CD4-positive, alpha-beta T cell treated with Interleukin-2 at 100 ng/mL for 4 hours (primary cell): Measurements from ENCODE around the gene STK32C.

Experiments used
- DNase-seq: peaks from one replicate; pipeline ENCODE4 v3.0.0-alpha.2; 2020; ENCODE audit warnings: low spot score

The STK32C gene

GRCh38 chr10:132247943-132248342, 59.8 kb downstream of the STK32C start:
- no peak for DNase-seq

DNA sequence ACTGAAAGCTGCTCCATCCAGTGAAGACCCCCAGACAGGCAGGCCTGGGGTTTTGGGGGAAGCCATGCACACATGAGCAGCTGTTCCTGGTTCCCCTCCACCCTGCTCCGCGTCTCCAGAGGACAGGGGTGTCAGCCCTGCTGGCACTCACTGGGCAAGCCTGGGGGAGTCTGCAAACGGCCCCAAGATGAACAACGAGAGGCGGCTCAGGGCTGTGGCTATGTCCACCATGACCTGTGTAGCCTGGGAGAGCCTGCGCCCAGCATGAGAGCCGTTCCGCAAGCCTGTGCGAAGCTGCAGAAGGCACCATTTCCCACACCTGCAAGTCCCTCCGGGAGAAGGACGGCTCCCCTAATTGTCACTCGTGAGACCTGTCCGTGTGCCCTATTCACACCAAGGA, 61.5 kb downstream of the STK32C start:
- DNase-seq, result no peak

DNA sequence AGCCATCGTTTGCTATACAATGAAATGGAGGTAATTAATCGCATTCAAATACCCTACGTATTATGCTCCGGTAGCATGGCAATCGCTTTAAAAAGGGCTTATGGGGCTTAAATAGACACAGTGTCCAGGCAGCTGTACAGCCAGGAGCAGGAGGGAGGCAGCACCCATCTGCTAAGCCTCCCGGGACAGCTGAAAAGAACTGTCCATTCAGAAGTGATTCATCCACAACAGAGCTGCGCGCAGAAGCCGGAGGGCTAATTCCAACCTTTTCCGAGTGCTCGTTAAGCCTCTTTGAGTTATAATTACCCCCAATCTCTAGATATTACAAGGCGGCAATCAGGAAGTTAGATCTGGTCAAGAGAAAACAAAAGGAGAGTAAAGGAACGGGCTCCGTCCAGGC, 62.7 kb downstream of the STK32C start:
- DNase-seq, result no peak

DNA sequence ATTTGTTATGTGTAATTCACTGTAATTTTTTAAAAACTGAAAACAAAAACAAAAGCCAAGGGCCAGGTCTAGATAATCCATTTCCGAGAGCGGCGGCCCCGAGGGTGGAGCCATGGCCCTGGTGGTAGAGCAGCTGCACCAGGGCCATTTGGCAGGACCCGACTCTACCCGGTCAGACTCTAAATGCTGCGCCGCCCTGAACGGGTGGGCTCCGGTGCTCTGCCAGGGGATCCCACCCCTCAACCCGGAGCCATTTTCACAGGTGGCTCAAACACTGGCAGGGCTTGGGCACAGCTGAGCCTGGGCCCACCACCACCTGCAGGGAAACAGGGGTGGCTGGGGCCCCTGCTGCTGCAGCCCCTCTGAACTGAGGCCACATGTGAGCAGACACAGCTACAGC, 64.1 kb downstream of the STK32C start:
- DNase-seq, result no peak

- no peak for DNase-seq
Observed at GRCh38 chr10:132243141-132243540, 64.6 kb downstream of the STK32C start.

DNA sequence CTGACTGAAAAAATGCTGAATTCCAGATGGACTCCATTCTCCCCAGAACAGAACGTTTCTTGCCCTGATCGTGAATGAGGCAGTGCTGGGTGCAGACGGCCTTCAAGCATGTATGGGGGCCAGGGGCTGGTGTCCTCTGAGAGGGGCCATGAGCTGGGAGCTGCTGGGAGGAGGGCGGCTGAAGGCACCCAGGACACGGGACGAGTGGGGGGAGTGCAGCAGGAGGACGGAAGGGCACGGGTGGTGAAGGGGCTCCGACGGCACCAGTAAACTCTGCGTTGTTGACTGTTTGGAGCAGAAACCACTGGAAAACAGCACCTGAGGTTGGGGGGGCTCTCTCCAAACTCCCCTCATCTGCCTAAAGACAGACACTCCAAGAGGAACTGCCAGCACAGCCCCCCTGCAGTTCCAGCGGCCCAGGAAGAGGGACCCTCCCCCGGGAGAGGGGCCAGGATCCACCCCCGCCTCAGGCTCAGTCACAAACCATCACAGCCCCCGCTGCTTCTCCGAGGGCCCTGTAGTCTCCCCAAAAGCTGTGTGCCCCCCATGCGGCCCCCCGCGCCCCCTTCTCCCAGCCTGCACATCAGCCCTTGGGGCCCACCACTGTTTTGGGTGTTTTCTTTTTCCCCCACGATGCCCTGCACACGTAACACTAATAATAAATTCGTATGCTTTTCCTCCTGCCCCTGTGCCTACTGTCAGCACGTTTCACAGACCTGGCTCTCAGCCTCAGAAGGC, 65.5 kb downstream of the STK32C start:
- no peak for DNase-seq

GRCh38 chr10:132241496-132241895, 66.3 kb downstream of the STK32C start:
- no peak for DNase-seq

DNA sequence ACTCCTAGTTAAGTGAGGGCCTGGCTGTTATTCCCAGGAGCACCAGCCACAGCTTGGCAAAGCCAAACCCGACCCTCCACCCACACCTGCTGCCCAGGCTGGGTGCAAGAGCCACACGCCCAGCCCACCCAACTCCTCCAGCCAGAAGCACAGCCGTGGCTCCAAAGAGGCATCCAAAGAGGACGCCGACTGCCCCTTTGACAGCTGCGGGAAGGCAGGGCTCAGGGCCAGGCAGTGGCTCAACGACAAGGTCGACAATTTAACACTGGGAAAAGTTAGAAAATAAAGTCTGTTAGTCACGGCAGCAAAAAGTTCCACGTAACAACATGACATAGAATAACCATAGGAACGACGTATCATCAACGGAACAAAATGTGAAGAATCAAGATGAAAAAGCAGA, 66.7 kb downstream of the STK32C start:
- no peak for DNase-seq

GRCh38 chr10:132240581-132240980, 67.2 kb downstream of the STK32C start:
- DNase-seq, result no peak

GRCh38 chr10:132240156-132240555, 67.6 kb downstream of the STK32C start:
- DNase-seq, result no peak

DNA sequence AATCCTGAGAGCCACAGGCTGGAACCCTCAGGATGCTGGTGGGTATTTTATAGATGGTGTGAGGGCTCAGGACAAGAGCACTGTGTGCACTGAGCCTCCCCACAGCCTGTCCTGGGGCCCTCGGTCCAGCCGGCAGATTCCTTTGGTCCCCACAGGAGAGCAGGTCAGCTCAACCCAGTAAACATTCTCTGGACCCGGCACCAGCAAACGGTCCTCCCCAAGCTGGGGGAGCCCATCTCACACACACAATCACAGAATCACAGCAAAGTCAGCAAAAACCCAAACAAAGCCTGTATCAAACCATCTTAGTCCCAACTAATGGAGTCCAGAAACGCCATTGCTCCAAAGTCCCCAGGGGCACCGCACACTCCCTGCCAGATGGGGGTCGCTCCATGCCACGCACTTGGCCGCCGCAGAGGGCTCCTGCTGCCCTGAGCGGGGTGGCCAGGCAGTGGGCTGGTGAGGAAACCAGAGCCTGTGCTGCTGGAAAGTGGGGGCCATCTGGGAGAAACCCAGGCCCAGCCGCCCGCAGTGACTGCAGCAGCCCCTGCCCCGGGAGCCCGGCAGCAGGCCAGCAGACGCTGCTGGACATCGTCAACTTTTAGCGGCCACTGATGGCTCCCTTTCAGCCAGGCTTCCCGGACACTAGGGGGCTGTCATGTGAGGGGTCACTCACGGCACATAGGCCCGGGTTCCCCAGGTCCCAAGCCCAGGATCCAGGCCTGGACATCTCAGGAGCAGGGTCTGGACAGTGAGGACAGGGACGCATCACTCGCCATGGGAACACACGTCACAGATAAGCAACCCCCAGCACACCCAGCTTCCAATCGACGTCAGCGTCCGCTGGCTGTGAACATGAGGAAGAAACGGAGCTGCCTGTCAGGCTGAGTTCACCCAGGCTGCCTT, 68.4 kb downstream of the STK32C start:
- no peak for DNase-seq

- no peak for DNase-seq
Observed at GRCh38 chr10:132238371-132239125, 69.2 kb downstream of the STK32C start.

- no peak for DNase-seq
Observed at GRCh38 chr10:132237871-132238270, 69.9 kb downstream of the STK32C start.

- DNase-seq, result no peak
Observed at GRCh38 chr10:132237396-132237795, 70.4 kb downstream of the STK32C start.

- DNase-seq, result no peak
Observed at GRCh38 chr10:132236881-132237280, 70.9 kb downstream of the STK32C start.

DNA sequence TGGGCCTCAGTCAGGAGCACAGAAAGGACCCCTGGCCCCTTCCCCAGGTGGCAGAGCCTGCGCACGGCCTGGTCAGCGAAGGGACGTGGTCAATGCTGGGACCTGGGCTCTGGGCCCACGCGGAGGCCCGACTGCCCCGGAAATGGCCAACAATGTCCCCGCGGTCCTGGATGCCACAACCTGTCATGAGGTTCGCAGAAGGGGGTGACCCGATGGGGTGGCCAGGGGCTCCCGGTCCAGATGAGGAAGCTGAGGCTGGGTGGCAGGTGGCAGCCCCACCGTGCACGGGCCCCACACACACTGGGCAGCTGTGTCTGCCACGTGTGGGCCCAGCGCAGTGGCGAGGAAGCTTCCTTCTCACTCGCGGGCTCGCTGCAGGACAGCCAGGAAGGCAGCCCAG, 71.6 kb downstream of the STK32C start:
- no peak for DNase-seq

GRCh38 chr10:132234860-132235259, 72.9 kb downstream of the STK32C start:
- DNase-seq, result no peak

DNA sequence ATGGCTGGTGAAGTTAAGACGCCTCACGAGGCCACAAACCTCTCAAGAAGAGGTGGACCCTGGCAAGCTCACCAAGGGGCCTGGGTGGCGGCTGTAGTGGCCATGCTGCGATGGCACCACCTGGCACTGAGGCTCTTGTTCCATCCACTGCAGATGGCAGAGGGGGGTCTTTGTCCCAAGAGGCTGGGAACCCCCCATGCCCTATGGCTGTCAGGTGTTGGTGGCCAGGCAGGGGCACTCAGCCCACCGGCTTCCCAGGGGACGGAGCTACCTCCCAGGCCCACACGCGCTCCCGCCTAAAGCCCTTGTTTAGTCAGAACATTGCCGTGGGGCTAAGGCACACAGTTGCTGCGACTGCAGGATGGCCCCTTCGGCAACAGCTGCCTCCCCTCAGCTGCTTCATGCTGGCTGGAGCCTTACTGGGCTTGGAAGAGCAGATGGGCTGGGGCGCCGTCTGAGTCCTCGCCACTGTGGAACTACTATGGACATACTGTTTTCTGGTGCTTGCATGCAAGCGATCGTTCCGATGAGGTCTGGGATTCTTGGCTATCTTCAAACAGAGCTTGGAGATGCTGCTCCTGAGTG, 74.2 kb downstream of the STK32C start:
- no peak for DNase-seq

DNA sequence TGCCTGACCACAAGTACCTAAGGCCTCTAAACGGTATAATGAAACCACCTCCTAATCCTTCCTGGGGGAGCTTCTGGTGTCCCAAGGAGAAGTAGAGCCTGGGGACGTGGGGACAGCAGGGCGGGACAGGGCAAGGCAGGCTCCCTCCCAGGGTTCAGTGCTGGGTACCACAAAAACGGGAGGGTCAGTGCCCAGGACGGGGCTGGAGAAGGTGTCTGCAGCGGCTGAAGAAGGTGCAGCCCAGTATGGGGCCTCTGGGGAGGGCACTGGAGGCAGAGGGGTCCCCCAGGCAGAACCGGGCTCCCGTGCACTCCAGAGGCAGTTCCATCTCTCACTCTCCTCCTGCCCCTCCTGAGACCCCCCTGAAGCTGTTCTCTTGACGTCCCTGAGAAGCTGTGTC, 74.8 kb downstream of the STK32C start:
- DNase-seq, result no peak

DNA sequence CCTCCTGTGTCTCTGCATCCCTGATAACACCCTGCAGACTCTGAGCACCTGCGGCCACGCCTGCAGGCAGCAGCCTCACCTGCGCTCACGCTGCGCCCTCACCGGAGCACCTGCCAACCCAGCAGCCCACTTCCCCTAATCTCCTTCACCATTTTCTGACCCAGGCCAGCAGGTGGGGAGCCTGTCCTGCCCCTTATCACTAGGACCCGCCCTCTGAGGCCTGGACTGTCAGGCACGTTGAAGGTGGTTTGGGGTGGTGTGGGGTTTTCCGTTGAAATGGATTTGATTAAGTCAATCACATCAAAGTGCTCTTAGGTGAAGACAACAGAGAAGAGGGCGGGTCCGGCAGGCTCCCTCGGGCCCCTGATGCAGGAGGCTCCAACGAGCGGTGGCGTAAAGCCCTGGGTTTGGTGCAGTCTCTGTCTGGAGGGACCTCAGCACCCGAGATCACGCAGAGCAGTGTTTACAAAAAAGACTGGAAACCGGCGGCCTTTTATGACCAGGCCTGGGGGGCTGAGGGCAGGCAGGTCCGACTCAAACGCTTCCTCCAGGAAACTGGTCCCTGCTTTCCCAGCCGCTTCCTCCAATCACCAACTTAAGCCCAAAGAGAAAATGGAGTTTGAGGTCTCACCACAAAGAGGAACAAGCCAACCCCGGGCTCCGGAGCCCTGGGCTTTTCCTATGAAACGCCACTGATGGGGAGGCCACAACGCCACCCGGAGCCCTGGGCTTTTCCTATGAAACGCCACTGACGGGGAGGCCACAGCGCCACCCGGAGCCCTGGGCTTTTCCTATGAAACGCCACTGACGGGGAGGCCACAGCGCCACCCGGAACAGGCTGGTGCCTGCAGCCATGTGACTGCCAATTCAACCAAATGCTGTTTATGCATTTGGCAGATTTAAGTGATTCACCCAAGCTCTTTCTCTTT, 75.5 kb downstream of the STK32C start:
- peak; percentile 32 for DNase-seq

DNA sequence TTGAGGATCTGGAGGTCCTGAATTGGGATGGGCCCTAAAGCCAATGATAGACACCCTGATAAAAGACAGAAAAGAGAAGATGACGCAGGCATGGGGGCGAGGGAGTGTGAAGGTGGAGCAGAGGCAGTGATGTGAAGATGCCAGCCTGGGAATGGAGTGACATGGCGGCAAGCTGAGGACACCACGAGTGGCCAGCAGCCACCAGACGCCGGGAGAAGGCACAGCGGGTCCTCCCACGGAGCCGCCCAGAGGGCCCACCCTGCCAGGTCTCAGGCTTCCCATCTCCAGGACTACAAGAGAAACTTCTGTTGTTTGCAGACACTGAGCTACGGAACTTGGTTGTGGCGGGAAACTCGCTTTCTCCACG, 76.1 kb downstream of the STK32C start:
- DNase-seq, result no peak
